SK-N-MC (cell line): ENCODE measurements around the gene DMBX1.

Source experiments
- EZH2 ChIP-seq: fragments of 200-600 bp; sonication (generic); IDR thresholded peaks from one replicate; pipeline ENCODE4 v1.6.1; 2017; ENCODE audit warnings: antibody characterized with exemption
- POLR2AphosphoS5 ChIP-seq: IDR thresholded peaks from 2 replicates; pipeline ENCODE4 v1.6.1; 2012; ENCODE audit warnings: mild to moderate bottlenecking, low read depth, low read length, borderline replicate concordance

- TF ChIP-seq POLR2AphosphoS5: no peak
- TF ChIP-seq EZH2: no peak
Measured at GRCh38 chr1:46492871-46493270, 3.2 kb downstream of the DMBX1 start.
